IMR-90 (cell line): ENCODE measurements around the gene ROBO3. TPM values are rescaled to one million over a fixed set of nuclear protein-coding genes. Genes with fewer than 3 reads are reported as not detected.

Experiments used
- ATAC-seq: fragments of 200-7000 bp; cut with Tn5 transposase; 2 replicates; pipeline ENCODE4 v1.9.1; 2020; ENCODE audit warnings: low read depth, mild to moderate bottlenecking, moderate library complexity
- BruUV-seq: library from RNA; stranded (reverse); fragments of 400-500 nt; replicated peaks from 2 replicates; lab custom pipeline; 2021; lab: Mats Ljungman, UMichigan
- CTCF ChIA-PET: fragments of 300-600 bp; formaldehyde crosslinking; extraction: SDS; loops from one replicate; lab custom pipeline; 2021; ENCODE audit warnings: antibody characterized with exemption; lab: Yijun Ruan, JAX
- POLR2A ChIA-PET: fragments of 300-600 bp; sonication (Branson Sonifier 250); formaldehyde crosslinking; loops from one replicate; lab custom pipeline; 2022; ENCODE audit warnings: antibody characterized with exemption; ENCODE audit not compliant: unreplicated experiment; lab: Charles Lee
- DNase-seq: peaks from one replicate; pipeline ENCODE4 v3.0.0; 2013
- H2AFZ ChIP-seq: replicated peaks from 2 replicates; pipeline ENCODE3; 2013; ENCODE audit warnings: low read length, mild to moderate bottlenecking; ENCODE audit not compliant: poor library complexity
- H2AK5ac ChIP-seq: 2 replicates; pipeline ENCODE4 v1.6.1; 2013; ENCODE audit warnings: low read depth, low read length, inconsistent platforms
- H2AK9ac ChIP-seq: replicated peaks from 2 replicates; pipeline ENCODE3; 2013; ENCODE audit warnings: mild to moderate bottlenecking, low read depth, low read length, moderate library complexity; ENCODE audit not compliant: poor library complexity
- H2BK120ac ChIP-seq: 2 replicates; pipeline ENCODE4 v1.6.1; 2013; ENCODE audit warnings: low read depth, low read length, inconsistent platforms
- H2BK15ac ChIP-seq: 3 replicates; pipeline ENCODE4 v1.6.1; 2013; ENCODE audit warnings: low read depth, low read length, inconsistent platforms
- H2BK20ac ChIP-seq: 2 replicates; pipeline ENCODE4 v1.6.1; 2013; ENCODE audit warnings: low read depth, mild to moderate bottlenecking, inconsistent platforms, low read length, moderate library complexity
- H2BK5ac ChIP-seq: 2 replicates; pipeline ENCODE4 v1.6.1; 2013; ENCODE audit warnings: mild to moderate bottlenecking, low read depth, low read length, inconsistent platforms; ENCODE audit not compliant: poor library complexity, severe bottlenecking
- H3K14ac ChIP-seq: replicated peaks from 2 replicates; pipeline ENCODE4 v1.6.1; 2013; ENCODE audit warnings: low read depth, low read length, inconsistent platforms
- H3K18ac ChIP-seq: 2 replicates; pipeline ENCODE4 v1.6.1; 2013; ENCODE audit warnings: low read depth, low read length, control low read depth
- H3K23ac ChIP-seq: 2 replicates; pipeline ENCODE4 v1.6.1; 2013; ENCODE audit warnings: low read depth, low read length, inconsistent platforms
- H3K27ac ChIP-seq: 2 replicates; pipeline ENCODE4 v1.5.1; 2013; ENCODE audit warnings: mild to moderate bottlenecking, control low read depth, low read length; ENCODE audit not compliant: insufficient read depth
- H3K27me3 ChIP-seq: 2 replicates; pipeline ENCODE4 v1.6.1; 2013; ENCODE audit warnings: low read length; ENCODE audit not compliant: control insufficient read depth, insufficient read depth
- H3K36me3 ChIP-seq: 2 replicates; pipeline ENCODE4 v1.6.1; 2013; ENCODE audit warnings: low read length, mixed read lengths; ENCODE audit not compliant: control insufficient read depth, insufficient read depth
- H3K4ac ChIP-seq: 2 replicates; pipeline ENCODE4 v1.6.1; 2013; ENCODE audit warnings: low read depth, low read length, inconsistent platforms
- H3K4me1 ChIP-seq: 2 replicates; pipeline ENCODE4 v1.6.1; 2013; ENCODE audit warnings: low read length, mixed read lengths; ENCODE audit not compliant: control insufficient read depth, insufficient read depth
- H3K4me2 ChIP-seq: 2 replicates; pipeline ENCODE4 v1.6.1; 2013; ENCODE audit warnings: low read depth, mild to moderate bottlenecking, control low read depth, low read length, moderate library complexity
- H3K4me3 ChIP-seq: 2 replicates; pipeline ENCODE4 v1.5.1; 2013; ENCODE audit warnings: low read depth, mild to moderate bottlenecking, control low read depth, low read length, moderate library complexity; ENCODE audit not compliant: insufficient read depth
- H3K56ac ChIP-seq: 2 replicates; pipeline ENCODE4 v1.6.1; 2013; ENCODE audit warnings: low read length, inconsistent platforms; ENCODE audit not compliant: insufficient read depth; ENCODE audit errors: extremely low read depth
- H3K79me1 ChIP-seq, 2 experiments: 2 replicates each; pipeline ENCODE4 v1.6.1; 2013; ENCODE audit warnings: low read length in 2 of 2, inconsistent platforms in 1 of 2, low read depth in 1 of 2
- H3K9ac ChIP-seq: 2 replicates; pipeline ENCODE4 v1.6.1; 2013; ENCODE audit warnings: low read depth, low read length, control low read depth
- H3K9me1 ChIP-seq: 2 replicates; pipeline ENCODE4 v1.6.1; 2013; ENCODE audit warnings: low read length, inconsistent platforms; ENCODE audit not compliant: insufficient read depth
- H3K9me3 ChIP-seq: 2 replicates; pipeline ENCODE4 v1.6.1; 2013; ENCODE audit warnings: low read length; ENCODE audit not compliant: control insufficient read depth, insufficient read depth
- H4K20me1 ChIP-seq: 2 replicates; pipeline ENCODE4 v1.6.1; 2013; ENCODE audit warnings: low read length, inconsistent platforms; ENCODE audit not compliant: insufficient read depth
- H4K5ac ChIP-seq: 2 replicates; pipeline ENCODE4 v1.6.1; 2013; ENCODE audit warnings: mild to moderate bottlenecking, low read depth, low read length, control low read depth
- H4K8ac ChIP-seq, 2 experiments: 2 replicates each; pipeline ENCODE4 v1.6.1; 2013; ENCODE audit warnings: low read depth in 2 of 2, low read length in 2 of 2, control low read depth in 1 of 2, inconsistent platforms in 1 of 2
- H4K91ac ChIP-seq: 2 replicates; pipeline ENCODE4 v1.6.1; 2013; ENCODE audit warnings: low read depth, low read length, inconsistent platforms; ENCODE audit not compliant: insufficient read depth
- BHLHE40 ChIP-seq: fragments of 150-350 bp; IDR thresholded peaks from 2 replicates; pipeline ENCODE4 v1.6.1; 2016; ENCODE audit warnings: mild to moderate bottlenecking, low read depth, low read length
- CHD1 ChIP-seq: IDR thresholded peaks from 2 replicates; pipeline ENCODE4 v1.6.1; 2012; ENCODE audit warnings: low read depth, low read length, improper control_type of control experiment
- MAZ ChIP-seq: IDR thresholded peaks from 2 replicates; pipeline ENCODE4 v1.6.1; 2012; ENCODE audit warnings: low read depth, mild to moderate bottlenecking, low read length, improper control_type of control experiment, moderate library complexity, borderline replicate concordance
- RFX5 ChIP-seq: IDR thresholded peaks from 2 replicates; pipeline ENCODE4 v1.8.0; 2012; ENCODE audit warnings: low read depth, mild to moderate bottlenecking, low read length, moderate library complexity
- WGBS, 2 experiments: methylation state at CpG; one replicate each; pipeline versions ENCODE4 v1.1.5 to v1.1.7; 2013; ENCODE audit warnings: missing lambda C conversion rate in 2 of 2; ENCODE audit not compliant: insufficient read length in 1 of 2; ENCODE audit errors: extremely low coverage in 2 of 2; 5-methylcytosine and 5-hydroxymethylcytosine counted together
- dilution Hi-C: fragments of 300-500 bp; cut with HindIII; formaldehyde crosslinking; loops from one replicate; pipeline ENCODE4 v1.14.3; 2018; ENCODE audit warnings: low sequenced_read_pairs; ENCODE audit not compliant: unreplicated experiment
- in situ Hi-C: fragments of 300-500 bp; cut with MboI; formaldehyde crosslinking; loops from 3 replicates; pipeline ENCODE4 v1.14.3; 2019; ENCODE audit warnings: low sequenced_read_pairs, inconsistent platforms, mixed read lengths
- intact Hi-C: fragments of 100-400 bp; cut with micrococcal nuclease; formaldehyde crosslinking; loops from 2 replicates; pipeline ENCODE4 v1.10.0; 2022
- polyA plus RNA-seq, 3 experiments: library from polyadenylated mRNA; depleted of rRNA; stranded (reverse); fragments of >200 nt; gene quantifications; 2 replicates each; pipeline ENCODE4 v1.2.3, GENCODE V29; 2012; ENCODE audit warnings: low replicate concordance in 1 of 3
- total RNA-seq: library from RNA; depleted of rRNA; stranded (reverse); fragments of >200 nt; gene quantifications from 2 replicates; pipeline ENCODE4 v1.2.3, GENCODE V29; 2012

Gene ROBO3
- total and polyA plus RNA-seq, 2 of the 4 experiments (the other 2 are of a cell fraction), result 12.0 to 54.1 TPM

DNA sequence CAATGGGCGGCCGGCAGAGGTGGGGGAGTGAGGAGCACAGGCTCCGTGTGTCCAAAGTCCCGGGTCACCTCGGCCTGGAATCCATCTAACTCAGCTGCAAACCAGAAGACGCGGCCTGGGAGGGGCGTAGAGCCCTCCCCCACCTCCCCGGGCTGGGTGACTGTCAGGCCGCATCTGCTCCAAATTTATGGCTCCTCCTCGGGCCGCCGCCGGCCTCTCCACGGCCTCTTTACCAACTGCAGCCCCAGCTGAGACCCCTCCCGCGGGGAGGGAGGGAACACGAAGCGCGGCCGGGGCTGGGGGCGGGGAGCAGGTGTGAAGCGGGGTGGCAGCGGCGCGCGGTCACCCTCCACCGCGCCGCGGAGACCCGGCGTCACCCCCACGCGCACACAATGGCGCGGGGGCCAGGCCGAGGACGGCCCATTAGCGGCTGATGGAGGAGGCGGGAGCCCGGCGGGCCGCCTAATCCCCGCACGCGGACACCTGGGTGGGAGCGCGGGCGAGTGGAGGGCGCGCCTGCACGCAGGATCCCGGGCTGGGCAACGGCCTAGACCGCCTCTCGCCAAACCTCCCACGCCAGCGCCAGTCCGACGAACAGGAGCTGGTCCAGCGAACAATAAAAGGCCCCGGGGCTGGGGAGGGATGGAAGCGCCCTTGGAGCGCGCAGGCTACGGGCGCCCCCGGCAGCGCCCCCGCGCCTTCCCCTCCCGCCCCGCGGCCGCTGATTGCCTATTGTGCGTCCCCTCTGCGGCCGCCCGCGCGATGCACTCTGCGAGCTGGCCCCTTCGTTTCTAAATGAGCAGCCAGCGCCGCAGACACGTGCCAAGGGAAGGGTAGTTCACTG lies 25.9 kb upstream of the ROBO3 start (continued):
- TF ChIP-seq MAZ (no peak), CHD1 (no peak)

DNA sequence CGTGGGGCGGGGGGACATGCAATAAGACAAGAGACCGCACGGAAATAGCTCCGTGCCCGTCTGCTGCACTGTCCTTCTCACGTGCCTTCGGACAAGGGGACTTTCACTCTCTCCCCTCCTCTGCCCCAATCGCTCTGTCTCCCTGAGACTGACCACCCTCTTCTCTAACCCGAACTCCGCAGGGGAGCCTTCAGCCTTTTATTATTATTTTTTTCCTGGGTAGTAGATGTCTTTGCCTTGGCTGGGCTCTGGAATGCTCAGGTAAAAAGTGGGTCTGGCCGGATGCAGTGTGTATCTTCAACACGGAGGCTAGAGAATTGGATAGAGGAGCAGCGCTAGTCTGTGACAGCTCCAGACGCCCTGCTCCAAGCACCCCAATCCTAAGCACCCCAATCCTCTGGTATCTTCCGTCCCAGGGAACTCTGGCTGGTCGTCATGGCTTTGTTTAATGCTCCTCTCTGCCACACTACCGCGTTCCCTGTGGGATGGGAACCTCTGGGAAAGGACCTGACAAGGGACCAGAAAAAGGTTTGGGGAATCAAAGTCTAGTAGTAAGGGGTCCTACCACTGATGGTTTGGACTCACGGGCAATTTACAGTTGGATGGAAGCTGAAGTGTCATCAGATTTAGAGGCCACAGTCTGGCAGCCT lies 25.1 kb upstream of the ROBO3 start:
- BruUV-seq, result no TSS peak
- H3K36me3 ChIP-seq, result no peaks in the 10 kb centered on the region
- peaks cover 67% of the 10 kb centered on the region for H3K27me3 ChIP-seq
- no peak overlapping the region for H3K9ac ChIP-seq
- H3K4me2 ChIP-seq, result peak overlapping the region; percentile 71; the same call in 1 of the 2 replicates
- no peaks in the 10 kb centered on the region for H4K20me1 ChIP-seq
- no peak overlapping the region for H3K18ac ChIP-seq
- POLR2A ChIA-PET, result no interaction called here
- no peak overlapping the region for H3K4ac ChIP-seq
- no peak overlapping the region for H2BK5ac ChIP-seq
- no peaks in the 10 kb centered on the region for H3K79me1 ChIP-seq
- no peak overlapping the region for H2BK120ac ChIP-seq
- no peak overlapping the region for H2BK15ac ChIP-seq
- DNase-seq, result no peak
- dilution Hi-C loops (no loop called here), in situ Hi-C loops (loop anchor here (10.0 kb wide), 2 partner anchors 75 to 195 kb away; partner anchors contain the start of gene ESAM), intact Hi-C loops (no loop called here)
- peak overlapping the region; percentile 1 for H2AFZ ChIP-seq
- no peak overlapping the region for H2AK9ac ChIP-seq
- no peak for ATAC-seq
- H3K4me1 ChIP-seq, result no peaks in the 10 kb centered on the region; the same call in 1 of the 2 replicates
- H2AK5ac ChIP-seq, result no peak overlapping the region
- H3K4me3 ChIP-seq, result no peak overlapping the region; the same call in 1 of the 2 replicates
- no peaks in the 10 kb centered on the region; the same call in 1 of the 2 replicates for H3K9me1 ChIP-seq
- H2BK20ac ChIP-seq, result no peak overlapping the region
- H3K9me3 ChIP-seq, result no peaks in the 10 kb centered on the region
- CTCF ChIA-PET, result interaction anchor here (0.7 kb wide), 1 partner anchor 36 kb away, joined by 3 read pairs; no protein-coding TSS in a partner anchor
- TF ChIP-seq BHLHE40, result peak; percentile 13; the same call in 1 of the 2 replicates
- TF ChIP-seq RFX5, result no peak
- WGBS, 2 experiments, result no CpG with 5 or more reads among the region's 20 CpGs
- H3K27ac ChIP-seq, result no peak overlapping the region
- no peak overlapping the region for H4K8ac ChIP-seq
- no peak overlapping the region for H4K5ac ChIP-seq
- H3K14ac ChIP-seq, result no peak overlapping the region
- no peak overlapping the region for H3K56ac ChIP-seq
- H3K23ac ChIP-seq, result peak overlapping the region; percentile 62; the same call in 1 of the 2 replicates
- no peak overlapping the region for H4K91ac ChIP-seq
